ENCODE results near the gene TBCK. TPM values are rescaled to one million over a fixed set of nuclear protein-coding genes. Genes with fewer than 3 reads are reported as not detected.

Gene TBCK
- total RNA-seq, 2 experiments from 2014 or later, result 46.5 to 46.9 TPM

DNA sequence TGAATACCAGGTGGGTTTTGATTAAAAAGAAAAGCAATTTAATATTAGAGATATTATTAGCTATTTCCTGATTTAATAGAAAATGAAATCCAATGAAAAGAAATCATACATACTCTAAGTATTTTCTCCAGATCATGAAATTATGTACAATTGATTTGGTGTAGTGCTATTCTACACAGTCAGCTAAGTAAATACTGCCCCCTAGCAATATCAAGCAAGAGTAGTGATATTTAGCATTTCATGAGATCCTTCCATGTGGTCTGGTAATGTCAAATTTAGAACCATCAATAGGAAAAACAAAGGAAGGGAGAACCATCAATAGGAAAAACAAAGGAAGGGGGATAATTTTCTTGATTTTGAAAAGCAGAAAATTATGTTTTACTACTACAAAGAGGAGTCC is 114.6 kb downstream of the TBCK start:
- Histone ChIP-seq H3K4me2 (ENCODE audit: low read length) (no peak overlapping the region), H3K9me3 (ENCODE audit: low read length) (no peaks in the 10 kb centered on the region), H3K36me3 (ENCODE audit: insufficient read depth, low read length) (0 out of 2 replicates have a peak, but pooled peaks cover 3% of the 10 kb centered on the region), H4K20me1 (ENCODE audit: insufficient read depth, low read length) (no peaks in the 10 kb centered on the region), H2AFZ (ENCODE audit: low read length) (no peak overlapping the region), H3K9me2 (ENCODE audit: insufficient read depth, low read length) (no peaks in the 10 kb centered on the region; the same call in 1 of the 2 replicates), H3K27ac (ENCODE audit: low read depth, low read length, poor library complexity, severe bottlenecking) (no peak overlapping the region), H3K79me2 (ENCODE audit: insufficient read depth, low read depth, low read length) (no peaks in the 10 kb centered on the region), H3K4me3 (ENCODE audit: low read depth, low read length, poor library complexity, severe bottlenecking) (no peak overlapping the region), H3K4me1 (ENCODE audit: insufficient read depth, low read length, poor library complexity, severe bottlenecking) (no peaks in the 10 kb centered on the region)
- intact Hi-C loops (cut with micrococcal nuclease; ENCODE audit: unreplicated experiment), result no loop called here
- ChIA-PET CTCF (ENCODE audit: unreplicated experiment) (no interaction called here), POLR2A (interaction anchor here (0.8 to 1.2 kb wide), 3 partner anchors 9 to 727 kb away, joined by 3 read pairs; partner anchors contain the start of gene PPA2)
- TF ChIP-seq EZH2phosphoT487 (IDR thresholded peaks at IDR 0.05; ENCODE audit: borderline replicate concordance, low read depth, low read length), result no peak
- TF ChIP-seq, protein P1, sequence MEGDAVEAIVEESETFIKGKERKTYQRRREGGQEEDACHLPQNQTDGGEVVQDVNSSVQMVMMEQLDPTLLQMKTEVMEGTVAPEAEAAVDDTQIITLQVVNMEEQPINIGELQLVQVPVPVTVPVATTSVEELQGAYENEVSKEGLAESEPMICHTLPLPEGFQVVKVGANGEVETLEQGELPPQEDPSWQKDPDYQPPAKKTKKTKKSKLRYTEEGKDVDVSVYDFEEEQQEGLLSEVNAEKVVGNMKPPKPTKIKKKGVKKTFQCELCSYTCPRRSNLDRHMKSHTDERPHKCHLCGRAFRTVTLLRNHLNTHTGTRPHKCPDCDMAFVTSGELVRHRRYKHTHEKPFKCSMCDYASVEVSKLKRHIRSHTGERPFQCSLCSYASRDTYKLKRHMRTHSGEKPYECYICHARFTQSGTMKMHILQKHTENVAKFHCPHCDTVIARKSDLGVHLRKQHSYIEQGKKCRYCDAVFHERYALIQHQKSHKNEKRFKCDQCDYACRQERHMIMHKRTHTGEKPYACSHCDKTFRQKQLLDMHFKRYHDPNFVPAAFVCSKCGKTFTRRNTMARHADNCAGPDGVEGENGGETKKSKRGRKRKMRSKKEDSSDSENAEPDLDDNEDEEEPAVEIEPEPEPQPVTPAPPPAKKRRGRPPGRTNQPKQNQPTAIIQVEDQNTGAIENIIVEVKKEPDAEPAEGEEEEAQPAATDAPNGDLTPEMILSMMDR (conservative IDR thresholded peaks at IDR 0.05; ENCODE audit: low read length), result peak; percentile 76
- BruUV-seq (replicated peaks), result no TSS peak
- DNase-seq (ENCODE audit: low spot score), result peak; percentile 14

DNA sequence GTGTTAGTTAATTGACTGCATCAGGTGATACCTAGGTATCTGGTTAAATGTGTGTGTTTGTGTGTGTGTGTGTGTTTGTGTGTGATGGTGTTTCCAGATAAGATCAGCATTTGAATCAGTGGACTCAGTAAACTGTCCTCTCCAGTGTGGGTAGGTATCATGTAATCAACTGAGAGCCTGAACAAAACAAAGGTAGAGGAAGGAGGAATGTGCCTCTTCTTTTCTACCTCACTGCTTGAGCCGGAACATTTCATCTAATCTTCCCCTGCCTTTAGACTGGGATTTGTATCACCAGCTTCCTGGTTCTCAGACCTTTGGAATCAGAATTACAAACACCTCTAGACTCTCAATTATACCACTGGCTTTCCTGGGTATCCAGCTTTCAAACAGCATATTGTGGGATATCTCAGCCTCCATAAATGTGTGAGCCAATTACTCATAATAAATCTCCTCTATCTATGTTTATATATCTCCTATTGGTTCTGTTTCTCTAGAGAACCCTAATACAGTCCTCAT is 120.5 kb downstream of the TBCK start:
- Histone ChIP-seq H3K36me3 (ENCODE audit: insufficient read depth, low read length) (no peaks in the 10 kb centered on the region), H3K4me3 (ENCODE audit: low read depth, low read length, poor library complexity, severe bottlenecking) (no peak overlapping the region), H3K4me2 (ENCODE audit: low read length) (no peak overlapping the region), H3K4me1 (ENCODE audit: insufficient read depth, low read length, poor library complexity, severe bottlenecking) (no peaks in the 10 kb centered on the region), H4K20me1 (ENCODE audit: insufficient read depth, low read length) (no peaks in the 10 kb centered on the region), H3K9me2 (ENCODE audit: insufficient read depth, low read length) (no peaks in the 10 kb centered on the region; the same call in 1 of the 2 replicates), H2AFZ (ENCODE audit: low read length) (no peak overlapping the region), H3K27ac (ENCODE audit: low read depth, low read length, poor library complexity, severe bottlenecking) (no peak overlapping the region), H3K79me2 (ENCODE audit: insufficient read depth, low read depth, low read length) (no peaks in the 10 kb centered on the region), H3K9me3 (ENCODE audit: low read length) (no peaks in the 10 kb centered on the region)
- TF ChIP-seq, protein P1 (conservative IDR thresholded peaks at IDR 0.05; ENCODE audit: low read length), result no peak
- no peak for TF ChIP-seq EZH2phosphoT487 (IDR thresholded peaks at IDR 0.05; ENCODE audit: borderline replicate concordance, low read depth, low read length)
- POLR2A ChIA-PET, result no interaction called here
- no peak for DNase-seq (ENCODE audit: low spot score)
- CTCF ChIA-PET (ENCODE audit: unreplicated experiment), result no interaction called here
- intact Hi-C loops (cut with micrococcal nuclease; ENCODE audit: unreplicated experiment), result no loop called here
- BruUV-seq (replicated peaks), result no TSS peak

DNA sequence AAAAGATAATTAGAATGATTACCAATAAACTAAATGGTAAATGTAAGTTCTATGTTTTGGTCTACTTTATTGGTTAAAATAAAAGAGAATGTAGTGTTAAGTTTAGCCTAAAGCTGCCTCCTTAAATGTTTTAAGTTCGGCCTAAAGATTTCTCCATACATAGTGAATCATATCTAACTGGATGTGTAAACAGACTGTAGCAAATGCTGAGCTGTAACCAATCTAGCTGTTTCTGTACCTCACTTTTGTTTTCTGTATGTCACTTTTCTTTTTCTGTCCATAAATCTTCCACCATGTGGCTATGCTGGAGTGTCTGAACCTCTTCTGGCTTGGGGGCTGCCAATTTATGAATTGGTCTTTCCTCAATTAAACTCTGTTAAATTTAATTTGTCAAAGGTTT is 121.2 kb downstream of the TBCK start:
- H3K9me3 ChIP-seq (ENCODE audit: low read length), result no peaks in the 10 kb centered on the region
- DNase-seq (ENCODE audit: low spot score), result no peak
- no peaks in the 10 kb centered on the region for H3K79me2 ChIP-seq (ENCODE audit: insufficient read depth, low read depth, low read length)
- H3K36me3 ChIP-seq (ENCODE audit: insufficient read depth, low read length), result no peaks in the 10 kb centered on the region
- TF ChIP-seq EZH2phosphoT487 (IDR thresholded peaks at IDR 0.05; ENCODE audit: borderline replicate concordance, low read depth, low read length), result no peak
- TF ChIP-seq, protein P1 (conservative IDR thresholded peaks at IDR 0.05; ENCODE audit: low read length), result no peak
- no TSS peak for BruUV-seq (replicated peaks)
- H2AFZ ChIP-seq (ENCODE audit: low read length), result no peak overlapping the region
- no peaks in the 10 kb centered on the region for H4K20me1 ChIP-seq (ENCODE audit: insufficient read depth, low read length)
- H3K4me2 ChIP-seq (ENCODE audit: low read length), result no peak overlapping the region
- intact Hi-C loops (cut with micrococcal nuclease; ENCODE audit: unreplicated experiment), result no loop called here
- H3K4me1 ChIP-seq (ENCODE audit: insufficient read depth, low read length, poor library complexity, severe bottlenecking), result no peaks in the 10 kb centered on the region
- no peak overlapping the region for H3K4me3 ChIP-seq (ENCODE audit: low read depth, low read length, poor library complexity, severe bottlenecking)
- ChIA-PET CTCF (ENCODE audit: unreplicated experiment) (no interaction called here), POLR2A (no interaction called here)
- H3K9me2 ChIP-seq (ENCODE audit: insufficient read depth, low read length), result no peaks in the 10 kb centered on the region; the same call in 1 of the 2 replicates
- no peak overlapping the region for H3K27ac ChIP-seq (ENCODE audit: low read depth, low read length, poor library complexity, severe bottlenecking)

Measured in OCI-LY7 (cell line).